GM12873 (cell line): ENCODE data around the gene ANKRD36C.

Experiments used
- TF ChIP-seq, protein P1 (sequence below): IDR thresholded peaks from 2 replicates; pipeline ENCODE4 v1.5.1; 2012; ENCODE audit warnings: low read depth, mild to moderate bottlenecking, moderate library complexity, low read length, control low read depth; ENCODE audit not compliant: insufficient read depth; ENCODE audit errors: missing control alignments

Gene ANKRD36C

DNA sequence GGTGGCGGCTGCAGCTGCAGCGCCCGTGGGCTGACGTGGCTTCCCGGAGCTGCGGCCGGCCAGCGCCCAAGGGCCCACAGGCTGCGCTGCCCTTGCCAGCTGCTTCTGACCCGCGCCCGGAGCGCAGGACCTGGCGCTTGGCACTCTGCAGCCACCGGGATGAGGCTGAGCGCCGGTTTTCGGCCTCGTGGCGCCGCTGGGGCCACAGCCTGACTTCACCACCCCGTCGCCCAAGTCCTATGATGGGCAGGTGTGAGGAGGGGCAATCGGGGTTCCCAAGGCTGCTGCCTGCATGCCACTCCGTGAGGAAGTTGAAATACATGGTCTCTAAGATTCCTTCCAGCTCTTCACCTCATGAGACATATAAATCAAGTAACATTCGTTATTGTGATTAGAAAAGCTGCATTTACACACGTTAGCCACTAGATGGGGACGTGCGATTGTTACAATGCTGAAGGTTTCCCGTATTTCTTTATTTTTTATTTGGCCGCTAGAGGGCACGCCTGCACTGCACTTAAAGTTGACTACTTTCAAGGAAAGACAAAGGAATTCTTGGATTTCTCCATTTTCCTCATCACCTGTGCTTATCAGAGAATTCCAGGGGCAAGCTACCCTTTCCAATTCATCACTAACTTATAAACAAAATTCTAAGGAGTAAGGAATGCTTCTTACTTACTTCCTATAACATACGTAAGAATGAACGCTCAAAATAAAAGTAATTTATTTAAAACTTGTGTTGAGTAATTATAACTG lies 1.1 kb upstream of the ANKRD36C start:
- TF ChIP-seq, protein P1, sequence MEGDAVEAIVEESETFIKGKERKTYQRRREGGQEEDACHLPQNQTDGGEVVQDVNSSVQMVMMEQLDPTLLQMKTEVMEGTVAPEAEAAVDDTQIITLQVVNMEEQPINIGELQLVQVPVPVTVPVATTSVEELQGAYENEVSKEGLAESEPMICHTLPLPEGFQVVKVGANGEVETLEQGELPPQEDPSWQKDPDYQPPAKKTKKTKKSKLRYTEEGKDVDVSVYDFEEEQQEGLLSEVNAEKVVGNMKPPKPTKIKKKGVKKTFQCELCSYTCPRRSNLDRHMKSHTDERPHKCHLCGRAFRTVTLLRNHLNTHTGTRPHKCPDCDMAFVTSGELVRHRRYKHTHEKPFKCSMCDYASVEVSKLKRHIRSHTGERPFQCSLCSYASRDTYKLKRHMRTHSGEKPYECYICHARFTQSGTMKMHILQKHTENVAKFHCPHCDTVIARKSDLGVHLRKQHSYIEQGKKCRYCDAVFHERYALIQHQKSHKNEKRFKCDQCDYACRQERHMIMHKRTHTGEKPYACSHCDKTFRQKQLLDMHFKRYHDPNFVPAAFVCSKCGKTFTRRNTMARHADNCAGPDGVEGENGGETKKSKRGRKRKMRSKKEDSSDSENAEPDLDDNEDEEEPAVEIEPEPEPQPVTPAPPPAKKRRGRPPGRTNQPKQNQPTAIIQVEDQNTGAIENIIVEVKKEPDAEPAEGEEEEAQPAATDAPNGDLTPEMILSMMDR, result peak; percentile 59

DNA sequence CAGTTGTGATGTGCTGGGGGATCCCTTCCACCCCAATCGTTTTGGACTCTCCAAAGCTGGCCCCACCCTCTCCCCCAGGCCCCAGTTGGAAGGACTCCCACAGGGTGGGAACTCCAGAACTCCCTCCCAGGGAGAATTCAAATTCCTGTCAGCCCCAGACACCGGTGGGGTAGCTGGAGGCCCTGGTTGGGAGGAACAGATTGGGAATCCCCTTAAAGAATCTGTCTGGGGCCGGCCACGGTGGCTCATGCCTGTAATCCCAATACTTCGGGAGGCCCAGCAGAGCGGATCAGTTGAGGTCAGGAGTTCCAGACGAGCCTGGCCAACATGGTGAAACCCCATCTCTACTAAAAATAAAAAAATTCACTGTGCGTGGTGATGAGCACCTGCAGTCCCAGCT lies 155.5 kb downstream of the ANKRD36C start:
- TF ChIP-seq, protein P1, result no peak

DNA sequence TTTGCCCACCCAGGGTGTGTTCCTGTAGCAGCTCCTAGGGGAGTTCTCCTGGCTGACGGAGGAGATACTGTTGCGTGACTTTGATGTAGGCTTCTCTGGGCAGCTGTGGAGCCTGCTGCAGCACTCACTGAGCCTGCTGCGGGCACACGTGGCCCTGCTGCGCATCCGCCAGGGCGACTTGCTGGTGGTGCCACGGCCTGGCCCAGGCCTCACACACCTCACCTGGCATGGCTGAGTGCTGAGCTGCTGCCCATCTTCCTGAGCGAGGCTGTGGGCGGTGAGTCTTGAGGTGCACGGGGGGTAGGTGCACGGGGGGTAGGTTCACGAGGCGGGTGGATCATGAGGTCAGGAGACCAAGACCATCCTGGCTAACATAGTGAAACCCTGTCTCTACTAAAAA lies 191.7 kb downstream of the ANKRD36C start:
- TF ChIP-seq, protein P1, result no peak
